NCI-H1105 treated with DMSO at 0.1 percent for 48 hours (cell line): Measurements from ENCODE around the gene RRP8.

Experiments used
- DNase-seq: peaks from one replicate; lab custom pipeline; 2025; lab: John Stamatoyannopoulos, UW

The RRP8 gene

DNA sequence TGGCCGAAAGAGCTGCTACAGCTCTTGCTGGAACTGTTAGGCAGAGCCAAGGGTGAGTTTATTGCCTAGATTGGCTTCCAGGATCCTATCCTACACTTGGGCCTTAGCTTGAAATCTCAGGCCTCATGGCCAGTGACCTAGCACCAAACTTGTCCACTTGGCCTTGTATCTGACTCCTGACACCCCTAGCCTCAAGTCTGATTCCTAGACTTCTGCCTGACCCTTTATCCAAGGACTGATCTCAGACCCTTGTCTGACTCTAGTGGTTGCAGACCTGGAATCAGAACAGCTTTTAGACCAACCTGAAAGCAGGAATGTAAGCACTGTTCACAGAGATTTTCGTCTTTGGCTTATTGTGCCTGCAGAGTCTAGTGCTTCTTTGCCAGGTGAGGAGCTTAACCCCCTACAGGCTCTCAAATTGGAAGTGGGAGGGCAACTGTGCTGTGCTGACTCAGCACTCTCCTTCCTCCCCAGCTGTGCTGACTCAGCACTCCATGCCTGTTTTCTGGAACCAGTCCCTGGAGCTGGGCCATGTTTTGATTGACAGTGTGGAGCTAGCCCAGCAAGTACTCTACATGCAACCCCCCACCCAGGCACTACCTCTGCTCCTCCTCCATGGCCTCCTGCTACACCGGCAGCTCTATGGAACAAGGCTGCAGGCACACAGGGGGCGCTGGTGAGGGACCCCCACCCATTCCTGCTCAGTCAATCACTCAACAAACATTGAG is 35.1 kb downstream of the RRP8 start:
- DNase-seq = peak; percentile 91

DNA sequence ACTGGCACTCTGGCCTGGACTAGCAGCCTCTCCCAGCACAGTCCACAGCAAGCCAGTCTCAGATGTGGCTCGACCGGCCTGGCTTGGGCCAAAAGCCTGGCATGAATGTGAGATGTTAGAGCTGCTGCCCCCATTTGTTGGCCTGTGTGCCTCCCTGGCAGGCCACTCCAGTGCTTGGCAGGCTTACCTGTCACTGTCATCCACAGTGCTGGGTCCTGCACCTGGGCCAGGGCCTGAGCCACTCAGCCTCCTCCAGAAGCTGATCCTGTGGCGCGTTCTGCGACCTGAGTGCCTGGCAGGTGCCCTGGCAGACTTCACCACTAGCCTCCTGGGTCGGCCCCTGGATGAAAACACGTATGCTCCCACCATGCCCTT is 36.1 kb downstream of the RRP8 start:
- DNase-seq = no peak

DNA sequence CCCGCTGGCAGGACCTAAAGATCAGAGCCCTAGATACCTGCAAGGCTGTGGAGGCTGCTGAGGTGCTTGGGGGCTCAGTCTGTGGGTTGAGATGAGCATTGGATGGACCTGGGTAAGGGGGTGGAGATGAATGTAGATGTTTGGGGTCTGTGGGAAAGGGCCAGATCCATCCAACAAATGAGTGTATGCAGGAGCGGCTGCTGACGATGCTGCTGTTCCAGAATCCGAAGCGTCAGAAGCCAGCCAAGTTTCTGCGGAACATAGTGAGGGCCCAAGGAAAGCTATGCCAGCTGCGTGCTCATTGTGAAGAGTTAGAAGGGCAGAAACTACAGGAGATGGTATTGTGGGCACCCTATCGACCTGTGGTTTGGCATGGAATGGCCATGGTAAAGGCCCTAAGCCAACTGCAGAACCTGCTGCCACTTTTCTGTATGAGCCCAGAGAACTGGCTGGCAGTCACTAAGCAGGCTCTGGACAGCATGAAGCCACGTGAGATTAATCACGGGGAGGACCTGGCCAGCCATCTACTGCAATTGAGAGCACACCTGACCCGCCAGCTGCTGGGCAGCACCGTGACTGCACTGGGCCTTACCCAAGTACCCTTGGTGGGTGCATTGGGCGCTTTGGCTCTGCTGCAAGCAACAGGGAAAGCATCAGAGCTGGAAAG is 36.6 kb downstream of the RRP8 start:
- DNase-seq = no peak

DNA sequence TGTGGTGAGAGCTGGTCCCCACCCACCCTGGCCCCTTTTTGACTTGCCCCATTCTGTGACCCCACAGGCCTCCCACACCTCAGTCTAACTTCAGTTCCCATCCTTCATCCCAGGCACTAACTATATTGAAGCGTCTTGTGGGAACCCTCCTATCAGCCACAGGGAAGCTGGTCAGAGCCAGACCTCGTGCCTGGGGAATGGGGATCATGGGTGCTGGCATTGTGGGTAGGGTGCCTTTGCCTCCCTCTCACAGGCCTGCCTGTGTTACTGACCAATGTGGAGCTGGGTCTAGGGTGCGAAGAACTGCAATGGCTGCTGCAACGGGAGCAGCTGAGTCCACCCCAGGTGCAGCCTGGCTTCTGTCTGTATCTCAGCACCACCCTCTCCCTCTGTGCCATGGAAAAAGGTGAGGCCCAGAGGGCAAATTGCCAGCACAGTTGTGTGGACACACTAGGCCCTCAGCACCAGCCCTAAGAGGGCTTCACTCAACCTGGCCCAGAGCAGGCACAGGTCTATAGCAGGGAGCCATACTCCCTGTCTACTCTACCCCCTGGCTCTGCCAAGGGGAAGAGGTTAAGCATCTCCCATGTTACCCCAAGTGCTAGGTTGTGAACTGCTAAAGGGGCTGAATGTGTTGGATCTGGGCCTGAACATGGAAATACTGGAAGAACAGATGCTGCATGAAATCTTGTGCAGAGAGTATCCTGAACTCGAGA is 37.3 kb downstream of the RRP8 start:
- DNase-seq = no peak

DNA sequence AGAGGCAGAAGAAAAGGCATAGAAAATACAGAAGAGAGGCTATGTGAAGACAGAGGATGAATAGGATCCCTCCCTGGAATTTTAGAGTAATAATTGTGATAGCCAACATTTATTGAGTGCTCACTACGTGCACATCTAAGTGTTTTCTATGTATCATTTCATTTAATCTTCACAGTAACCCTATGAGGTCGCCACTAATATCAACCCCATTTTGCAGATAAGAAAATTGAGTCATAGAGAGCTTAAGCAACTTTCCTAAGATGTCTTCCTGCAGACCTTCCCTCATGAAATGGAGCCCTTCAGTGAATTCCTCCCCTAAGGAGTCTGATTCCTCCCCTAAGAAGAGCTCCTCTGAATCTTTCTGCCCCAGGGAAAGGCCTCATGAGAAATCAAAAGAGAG is 38.1 kb downstream of the RRP8 start:
- DNase-seq = no peak

DNA sequence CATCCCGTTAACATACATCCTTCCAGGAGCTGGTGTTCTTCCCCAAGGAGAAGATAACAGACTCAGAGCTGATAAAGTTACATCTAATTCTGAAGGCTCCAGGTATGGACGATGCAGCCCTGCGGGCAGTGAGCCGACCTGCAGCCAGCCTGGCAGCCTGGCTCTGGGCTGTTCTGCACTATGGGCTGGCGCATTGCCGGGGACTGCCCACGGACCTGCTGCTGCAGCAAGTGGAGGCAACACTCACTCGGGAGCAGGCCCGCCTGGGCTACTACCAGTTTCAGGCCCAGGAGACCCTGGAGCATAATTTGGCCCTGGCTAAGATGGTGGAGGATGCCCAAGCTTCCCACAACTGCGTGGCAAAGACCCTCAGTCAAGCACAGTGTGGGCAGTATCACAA is 39.7 kb downstream of the RRP8 start:
- no peak for DNase-seq

DNA sequence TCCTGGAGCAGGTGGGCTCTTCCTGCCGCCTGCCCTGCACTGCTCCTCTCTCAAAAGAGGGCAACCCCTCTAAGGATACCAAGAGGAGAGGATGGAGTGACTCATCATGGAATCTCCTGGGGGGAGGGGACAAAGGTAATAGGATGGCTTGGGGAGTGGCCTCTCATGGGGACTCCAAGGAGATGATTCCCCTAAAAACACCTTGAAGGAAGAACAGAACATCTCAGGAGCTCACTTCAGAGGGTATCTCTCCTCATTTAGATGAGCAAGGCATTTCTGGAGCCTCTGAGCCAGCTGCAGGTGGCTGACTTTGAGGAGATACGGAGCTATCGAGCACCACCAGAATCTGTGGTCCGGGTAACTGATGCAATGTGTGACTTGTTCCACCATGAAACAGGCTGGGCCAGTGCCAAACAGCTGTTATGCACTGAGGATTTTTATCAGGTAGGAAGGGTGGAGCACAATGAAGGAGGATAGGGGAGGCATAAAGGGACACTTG is 40.2 kb downstream of the RRP8 start:
- DNase-seq = no peak

DNA sequence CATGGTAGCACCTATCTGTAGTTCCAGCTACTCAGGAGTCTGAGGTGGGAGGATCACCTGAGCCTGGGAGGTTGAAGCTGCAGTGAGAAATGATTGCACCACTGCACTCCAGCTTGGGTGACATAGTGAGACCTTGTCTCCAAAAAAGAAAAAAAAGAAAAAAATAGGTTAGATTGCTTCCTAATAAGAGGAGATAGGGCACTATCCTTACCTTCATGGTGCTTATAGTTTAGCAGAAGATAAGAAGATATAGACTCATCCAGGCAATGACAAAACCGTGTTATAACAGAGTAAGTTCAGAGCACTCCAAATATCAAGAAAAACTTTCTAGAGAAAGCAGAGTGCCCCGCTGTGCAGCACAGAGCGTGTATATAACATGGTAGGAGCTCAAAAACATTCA is 42.1 kb downstream of the RRP8 start:
- DNase-seq = no peak

DNA sequence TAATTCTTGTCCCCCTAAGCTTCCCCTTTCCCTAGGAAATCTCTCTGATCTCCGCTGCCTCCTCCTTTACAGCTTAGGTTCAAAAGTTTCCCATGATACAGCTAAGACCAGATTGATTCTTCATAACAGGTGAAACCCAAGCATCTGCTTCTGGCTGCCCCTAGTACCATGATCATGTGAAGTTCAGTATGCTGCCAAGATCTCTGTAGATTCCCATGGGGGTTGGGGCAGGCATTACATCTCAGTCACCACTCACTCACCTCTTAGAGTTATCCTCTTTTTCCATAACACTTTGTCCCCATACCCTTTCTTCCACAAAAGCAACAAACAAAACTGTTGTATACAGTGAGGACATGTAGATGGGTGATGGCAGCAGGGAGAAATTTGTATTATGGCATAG is 44.0 kb downstream of the RRP8 start:
- DNase-seq = no peak

DNA sequence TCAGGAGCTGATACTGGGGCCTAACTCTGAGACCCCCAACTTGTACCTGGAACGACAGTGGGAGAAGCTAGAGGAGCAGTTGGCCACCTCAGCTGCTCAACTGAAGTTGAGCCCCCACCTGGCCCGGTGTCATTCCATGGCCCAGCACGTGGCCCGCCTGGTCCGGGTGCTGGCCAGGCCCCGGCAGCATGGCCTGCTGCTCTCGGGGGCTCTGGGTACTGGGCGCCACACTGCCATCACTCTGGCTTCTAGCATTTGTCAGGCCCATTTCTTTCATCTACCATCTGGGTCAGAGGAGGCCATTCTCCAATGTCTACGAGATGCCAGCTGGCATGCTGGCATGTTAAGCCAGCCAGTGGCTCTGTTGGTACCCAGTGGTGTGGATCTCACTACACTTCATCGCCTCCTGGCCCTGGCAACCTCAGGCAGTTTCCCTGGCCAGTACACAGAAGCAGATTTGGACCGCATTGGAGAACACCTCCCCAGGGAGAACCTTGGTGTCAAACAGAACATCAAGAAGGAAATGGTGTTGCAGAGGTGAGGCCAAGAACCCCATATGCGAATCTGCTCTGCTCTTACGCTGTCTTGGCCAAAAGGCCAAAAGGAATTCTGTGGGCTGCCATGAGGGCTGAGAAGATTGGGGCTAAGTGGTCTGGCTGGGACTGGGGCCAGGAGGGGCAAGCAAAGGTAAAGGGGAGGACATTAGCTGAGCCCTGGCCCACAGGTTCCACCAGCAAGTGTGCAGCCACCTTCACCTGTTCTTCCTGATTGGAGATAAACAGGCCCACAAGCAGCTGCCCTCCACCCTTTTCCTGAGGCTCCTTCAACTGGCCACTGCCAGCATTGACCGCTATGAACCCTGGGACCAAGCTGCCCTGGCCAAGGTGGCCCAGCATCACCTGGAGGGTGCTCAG is 45.4 kb downstream of the RRP8 start:
- DNase-seq = no peak

DNA sequence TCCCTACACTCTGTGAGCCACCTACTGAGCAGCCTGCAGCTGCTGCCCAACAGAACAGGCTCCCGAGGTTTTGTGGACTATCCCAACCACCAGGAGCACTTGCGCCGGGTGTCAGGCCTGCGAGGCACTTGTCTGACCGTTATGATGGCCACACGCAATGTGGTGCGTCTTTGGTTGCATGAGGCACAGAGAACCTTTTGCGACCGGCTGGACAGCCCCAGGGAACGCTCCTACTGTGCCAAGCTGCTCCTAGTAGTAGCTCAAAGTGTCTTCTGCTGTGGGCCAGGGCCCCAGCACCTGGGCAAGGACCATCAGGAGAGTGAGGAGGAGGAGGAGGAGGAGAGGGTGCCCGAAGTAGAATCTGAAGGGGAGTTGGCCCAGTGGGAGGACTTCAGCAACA is 46.4 kb downstream of the RRP8 start:
- DNase-seq = no peak

DNA sequence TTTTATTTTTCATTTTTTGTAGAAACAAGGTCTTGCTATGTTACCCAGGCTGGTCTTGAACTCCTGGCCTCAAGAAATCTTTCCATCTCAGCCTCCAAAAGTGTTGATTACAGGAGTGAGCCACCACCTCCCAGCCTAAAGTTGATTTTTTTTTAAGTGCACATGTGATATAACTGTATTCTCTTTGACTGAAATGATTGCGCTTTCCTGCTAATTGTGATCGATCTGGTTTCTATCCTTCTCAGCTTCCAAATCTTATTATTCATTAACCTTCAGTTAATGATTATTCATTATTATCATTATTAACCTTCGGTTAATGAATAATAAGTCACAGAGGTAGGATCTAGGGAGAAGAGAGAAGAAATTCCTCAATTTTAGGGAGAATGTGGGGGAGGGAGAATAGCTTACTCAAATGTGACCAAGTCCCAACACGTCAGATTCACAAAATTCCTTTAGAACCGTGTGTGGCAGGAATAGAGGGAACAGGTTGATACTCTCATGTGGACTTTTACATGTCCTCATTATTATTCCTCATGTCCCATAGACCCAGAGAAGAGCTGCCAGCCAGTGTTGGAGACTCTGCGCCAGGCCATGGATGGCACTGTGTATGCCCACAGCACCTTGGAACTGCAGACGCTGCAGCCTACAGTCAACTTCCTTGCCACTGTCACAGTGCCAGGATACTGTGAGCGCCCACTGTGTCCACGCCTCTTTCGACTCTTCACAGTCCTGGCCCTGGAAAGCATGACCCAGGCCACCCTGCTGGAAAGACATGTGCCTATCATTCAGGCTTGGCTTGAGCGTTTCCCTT is 47.1 kb downstream of the RRP8 start:
- DNase-seq = no peak

DNA sequence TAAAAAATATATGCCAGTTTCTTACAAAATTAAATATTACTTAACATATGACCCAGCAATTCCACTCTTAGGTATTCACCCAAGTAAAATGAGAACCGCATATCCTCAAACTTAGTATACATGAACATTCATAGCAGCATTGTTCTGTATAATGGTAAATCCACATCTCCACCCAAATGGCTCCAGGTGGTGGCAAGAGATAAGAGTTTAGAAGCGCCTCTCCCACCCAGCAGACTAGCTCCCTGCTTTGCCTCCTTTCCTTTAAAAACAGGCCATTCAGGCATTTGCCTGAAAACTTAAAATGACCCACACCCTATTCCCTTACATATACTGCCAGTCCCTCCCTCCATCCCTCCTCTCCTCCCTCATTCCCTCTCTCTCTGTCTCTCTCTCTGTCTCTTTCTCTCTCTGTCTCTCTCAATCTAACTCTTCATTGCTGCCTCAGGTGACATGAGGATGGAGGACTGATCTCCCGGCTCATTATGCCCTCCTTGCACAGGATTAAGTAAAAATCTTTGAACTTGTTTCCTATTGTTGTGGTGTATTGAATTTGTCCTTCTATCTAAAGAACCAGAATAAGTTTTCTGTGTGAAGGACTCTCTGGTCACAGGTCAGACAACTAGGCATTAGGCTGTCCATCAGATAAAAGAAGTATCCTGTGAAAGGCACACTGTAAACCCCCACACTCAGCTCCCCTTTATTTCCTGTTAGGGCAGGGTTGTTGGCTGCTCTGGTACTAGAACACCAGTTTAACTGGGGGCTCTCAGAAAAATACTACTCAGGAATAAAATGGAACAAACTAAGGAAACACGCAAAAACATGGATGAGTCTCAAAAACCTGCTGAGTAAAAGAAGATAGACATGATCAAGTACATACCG is 48.3 kb downstream of the RRP8 start:
- no peak for DNase-seq

DNA sequence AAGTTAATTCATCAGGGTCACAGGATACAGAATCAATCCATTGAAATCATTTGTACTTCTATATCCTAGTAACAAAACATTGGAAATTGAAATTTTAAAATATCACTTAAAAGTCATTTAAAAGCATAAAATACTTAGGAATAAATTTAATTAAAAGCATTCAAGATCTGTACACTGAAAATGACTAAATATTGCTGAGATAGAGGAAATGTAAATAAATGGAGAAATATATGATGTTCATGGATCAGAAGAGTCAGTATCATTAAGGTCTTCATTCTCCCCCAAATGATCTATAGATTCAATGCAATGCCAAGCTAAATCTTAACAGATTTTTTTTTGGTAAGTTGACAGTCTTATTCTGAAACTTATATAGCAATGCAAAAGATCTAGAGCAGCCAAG is 49.8 kb downstream of the RRP8 start:
- DNase-seq = no peak

DNA sequence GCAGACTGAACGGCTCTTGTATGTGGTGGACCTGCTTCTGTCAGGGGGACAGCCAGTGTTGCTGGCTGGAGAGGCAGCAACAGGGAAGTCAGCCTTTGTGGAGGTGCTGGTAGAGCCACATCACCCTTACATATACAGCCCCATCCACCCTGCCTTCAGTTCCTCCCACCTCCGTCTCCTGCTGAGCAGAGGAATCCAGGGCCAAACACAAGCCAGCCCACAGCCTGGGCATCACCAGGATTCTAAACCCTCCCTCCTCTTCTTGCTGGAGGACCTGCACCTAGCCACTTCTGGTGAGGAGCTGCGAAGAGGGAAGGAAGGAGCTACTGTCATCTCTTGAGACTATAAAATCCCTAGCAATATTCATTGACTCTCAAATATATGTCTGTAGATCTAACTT is 54.8 kb downstream of the RRP8 start:
- DNase-seq = no peak

DNA sequence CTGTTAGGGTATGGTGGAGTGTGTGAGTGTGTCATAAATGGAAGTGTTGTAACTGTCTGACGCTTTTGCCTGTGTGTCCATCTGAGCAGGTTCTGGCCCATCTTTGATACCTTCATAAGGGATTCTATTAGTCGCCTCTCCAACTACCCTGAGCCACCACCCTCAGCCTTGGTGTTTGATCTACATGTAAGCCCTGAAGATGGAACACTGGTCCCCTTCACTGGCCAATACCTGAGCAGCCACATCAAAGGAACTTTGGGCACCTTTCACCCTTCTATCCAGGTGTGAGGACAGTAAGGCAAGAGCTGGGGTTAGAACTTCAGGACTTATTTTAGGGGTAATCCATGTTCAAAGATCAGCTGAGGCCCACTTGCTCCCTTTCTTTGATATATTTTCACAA is 55.3 kb downstream of the RRP8 start:
- no peak for DNase-seq

DNA sequence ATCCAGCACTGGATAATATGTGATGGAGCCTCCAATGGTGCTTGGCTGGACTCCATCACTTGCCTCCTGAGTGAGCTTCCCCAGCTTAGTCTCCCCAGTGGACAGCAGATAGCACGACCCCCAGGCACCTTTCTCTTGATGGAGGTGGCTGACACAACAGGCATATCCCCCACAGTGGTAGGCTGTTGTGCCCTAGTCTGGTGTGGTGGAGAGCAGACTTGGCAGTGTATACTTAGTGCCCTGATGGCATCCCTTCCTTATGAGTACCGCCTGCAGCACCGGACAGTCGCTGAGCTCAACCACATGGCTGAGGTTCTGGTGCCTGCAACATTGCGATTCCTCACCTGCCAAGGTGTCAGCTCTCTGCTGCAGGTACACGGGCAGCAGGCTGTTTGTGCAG is 56.2 kb downstream of the RRP8 start:
- DNase-seq = no peak

DNA sequence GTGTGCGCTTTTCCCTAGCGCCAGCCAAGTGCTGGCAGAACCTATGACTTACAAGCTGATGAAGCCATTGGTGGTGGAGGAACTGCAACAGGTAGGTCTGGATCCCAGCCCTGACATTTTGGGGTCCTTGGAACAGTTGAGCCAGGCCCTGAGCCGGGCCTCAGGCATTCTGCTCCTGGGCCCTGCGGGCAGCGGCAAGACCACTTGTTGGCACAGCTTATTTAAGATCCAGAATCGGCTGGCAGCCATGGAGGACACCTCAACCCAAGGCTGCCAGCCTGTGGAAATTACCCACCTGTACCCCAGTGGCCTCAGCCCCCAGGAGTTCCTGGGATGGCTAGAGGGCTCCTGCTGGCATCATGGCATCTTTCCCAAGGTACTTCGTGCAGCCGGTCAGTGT is 56.7 kb downstream of the RRP8 start:
- no peak for DNase-seq

DNA sequence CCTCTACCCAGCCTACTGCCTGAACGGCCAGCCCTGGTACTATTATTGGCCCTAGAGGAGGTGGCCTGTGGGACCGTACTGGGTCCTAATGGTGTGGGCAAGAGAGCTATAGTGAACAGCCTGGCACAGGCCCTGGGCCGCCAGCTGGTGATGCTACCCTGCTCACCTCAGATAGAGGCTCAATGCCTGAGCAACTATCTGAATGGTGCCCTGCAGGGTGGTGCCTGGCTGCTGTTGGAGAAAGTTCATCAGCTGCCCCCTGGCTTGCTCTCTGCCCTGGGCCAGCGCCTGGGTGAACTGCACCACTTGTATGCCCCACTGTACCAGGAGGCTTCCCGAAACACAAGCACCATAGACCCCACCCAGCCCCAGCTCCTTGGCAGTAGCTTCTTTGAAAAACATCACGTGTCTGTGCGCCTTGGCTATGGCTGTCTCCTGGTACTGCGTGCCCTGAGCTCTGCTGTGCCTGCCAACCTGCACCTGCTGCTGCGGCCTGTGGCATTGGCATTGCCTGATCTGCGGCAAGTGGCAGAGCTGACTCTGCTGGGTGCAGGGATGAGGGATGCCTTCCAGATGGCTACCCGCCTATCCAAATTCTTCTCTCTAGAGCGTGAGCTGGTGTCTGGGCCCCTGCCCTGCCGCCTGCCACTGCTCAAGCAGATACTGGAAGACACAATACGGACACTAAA is 57.4 kb downstream of the RRP8 start:
- no peak for DNase-seq
